Urinary bladder (tissue), 4 donors: ENCODE results near the gene INPP4A. TPM values are rescaled to one million over a fixed set of nuclear protein-coding genes. Genes with fewer than 3 reads are reported as not detected.
A peak's percentile ranks its signal among the peaks of the same experiment; 100 is the strongest.

ENCODE experiments used
- DNase-seq: peaks from one replicate; pipeline ENCODE4 v3.0.0-alpha.2; 2015; ENCODE audit errors: extremely low spot score
- H3K27ac ChIP-seq: one replicate; pipeline ENCODE4 v1.5.1; 2013; ENCODE audit warnings: low read depth, mild to moderate bottlenecking, moderate library complexity
- H3K36me3 ChIP-seq: one replicate; pipeline ENCODE4 v1.6.1; 2013; ENCODE audit warnings: mild to moderate bottlenecking, moderate library complexity; ENCODE audit not compliant: insufficient read depth
- H3K4me1 ChIP-seq: one replicate; pipeline ENCODE4 v1.6.1; 2013; ENCODE audit warnings: mild to moderate bottlenecking, moderate library complexity; ENCODE audit not compliant: insufficient read depth
- H3K4me3 ChIP-seq: one replicate; pipeline ENCODE4 v1.5.1; 2013; ENCODE audit warnings: low read depth, low read length
- WGBS: extraction: QIAGEN DNeasy Blood & Tissue Kit; methylation state at CpG from one replicate; pipeline ENCODE4 v1.1.7; 2013; 5-methylcytosine and 5-hydroxymethylcytosine counted together
- polyA plus RNA-seq: library from polyadenylated mRNA; stranded (reverse); fragments of 200-250 nt; gene quantifications from one replicate; pipeline ENCODE4 v1.2.3, GENCODE V29; 2013
- total RNA-seq: library from RNA; depleted of rRNA; stranded (reverse); fragments of >200 nt; gene quantifications from one replicate; pipeline ENCODE4 v1.2.3, GENCODE V29; 2014
- donor health status: healthy with polysubstance abuse.
- donor health status: healthy.

INPP4A gene
- total and polyA plus RNA-seq, 2 donors = 19.2 to 32.6 TPM

GRCh38 chr2:98459496-98460175 lies 15.0 kb downstream of the INPP4A start:
- no peak overlapping the region for H3K4me3 ChIP-seq
- peaks cover 2% of the 10 kb centered on the region for H3K4me1 ChIP-seq
- WGBS = 73% methylated on average over 3 of the region's 3 CpGs
- H3K36me3 ChIP-seq = no peaks in the 10 kb centered on the region
- no peak overlapping the region for H3K27ac ChIP-seq
- DNase-seq = no peak

- Histone ChIP-seq H3K27ac (no peak overlapping the region), H3K4me3 (no peak overlapping the region), H3K4me1 (no peaks in the 10 kb centered on the region), H3K36me3 (no peaks in the 10 kb centered on the region)
- DNase-seq = no peak
- 85% methylated on average over 14 of the region's 14 CpGs for WGBS
Measured at GRCh38 chr2:98460573-98461497, 16.2 kb downstream of the INPP4A start.

GRCh38 chr2:98461498-98462049 lies 16.9 kb downstream of the INPP4A start:
- no peak overlapping the region for H3K27ac ChIP-seq
- 62% methylated on average over 6 of the region's 6 CpGs for WGBS
- DNase-seq = no peak

GRCh38 chr2:98463081-98463481 lies 18.4 kb downstream of the INPP4A start:
- no peak overlapping the region for H3K4me3 ChIP-seq
- 96% methylated on average over 11 of the region's 11 CpGs for WGBS
- peaks cover 1% of the 10 kb centered on the region for H3K4me1 ChIP-seq
- H3K27ac ChIP-seq = no peak overlapping the region
- DNase-seq = no peak
- no peaks in the 10 kb centered on the region for H3K36me3 ChIP-seq

More at GRCh38 chr2:98461498-98462049, 16.9 kb downstream of the INPP4A start:
- no peak overlapping the region for H3K4me3 ChIP-seq
- H3K36me3 ChIP-seq = no peaks in the 10 kb centered on the region
- H3K4me1 ChIP-seq = no peaks in the 10 kb centered on the region

GRCh38 chr2:98463551-98463971 lies 18.9 kb downstream of the INPP4A start:
- no peak overlapping the region for H3K27ac ChIP-seq
- H3K4me3 ChIP-seq = no peak overlapping the region
- 84% methylated on average over 10 of the region's 10 CpGs for WGBS
- no peak for DNase-seq
- no peaks in the 10 kb centered on the region for H3K36me3 ChIP-seq
- H3K4me1 ChIP-seq = peaks cover 1% of the 10 kb centered on the region

GRCh38 chr2:98463988-98464771 lies 19.5 kb downstream of the INPP4A start:
- no peak overlapping the region for H3K27ac ChIP-seq
- H3K4me3 ChIP-seq = no peak overlapping the region
- WGBS = 83% methylated on average over 10 of the region's 10 CpGs
- H3K36me3 ChIP-seq = no peaks in the 10 kb centered on the region
- peaks cover 1% of the 10 kb centered on the region for H3K4me1 ChIP-seq
- DNase-seq = no peak

- H3K4me3 ChIP-seq = no peak overlapping the region
- DNase-seq = no peak
- 76% methylated on average over 12 of the region's 12 CpGs for WGBS
- no peaks in the 10 kb centered on the region for H3K36me3 ChIP-seq
- peaks cover 1% of the 10 kb centered on the region for H3K4me1 ChIP-seq
- no peak overlapping the region for H3K27ac ChIP-seq
Measured at GRCh38 chr2:98464772-98465310, 20.2 kb downstream of the INPP4A start.

- H3K36me3 ChIP-seq = no peaks in the 10 kb centered on the region
- peak; percentile 40 for DNase-seq
- H3K27ac ChIP-seq = no peak overlapping the region
- peaks cover 1% of the 10 kb centered on the region for H3K4me1 ChIP-seq
- H3K4me3 ChIP-seq = no peak overlapping the region
- 39% methylated on average over 11 of the region's 11 CpGs for WGBS
Measured at GRCh38 chr2:98465456-98466226, 21.0 kb downstream of the INPP4A start.

- Histone ChIP-seq H3K36me3 (no peaks in the 10 kb centered on the region), H3K4me1 (peaks cover 1% of the 10 kb centered on the region), H3K27ac (no peak overlapping the region), H3K4me3 (no peak overlapping the region)
- no peak for DNase-seq
- 91% methylated on average over 11 of the region's 11 CpGs for WGBS
Measured at GRCh38 chr2:98467082-98467536, 22.5 kb downstream of the INPP4A start.

GRCh38 chr2:98467652-98468051 lies 23.0 kb downstream of the INPP4A start:
- WGBS = 88% methylated on average over 3 of the region's 3 CpGs

GRCh38 chr2:98468621-98469236 lies 24.1 kb downstream of the INPP4A start:
- Histone ChIP-seq H3K36me3 (no peaks in the 10 kb centered on the region), H3K4me3 (no peak overlapping the region), H3K27ac (no peak overlapping the region), H3K4me1 (peaks cover 3% of the 10 kb centered on the region)
- no peak for DNase-seq
- WGBS = 91% methylated on average over 5 of the region's 5 CpGs

More at GRCh38 chr2:98467652-98468051, 23.0 kb downstream of the INPP4A start:
- no peaks in the 10 kb centered on the region for H3K36me3 ChIP-seq
- no peak for DNase-seq
- no peak overlapping the region for H3K4me3 ChIP-seq
- H3K27ac ChIP-seq = no peak overlapping the region
- peaks cover 1% of the 10 kb centered on the region for H3K4me1 ChIP-seq
